ENCODE measurements around the gene GPR142. TPM values are rescaled to one million over a fixed set of nuclear protein-coding genes. Genes with fewer than 3 reads are reported as not detected.

The GPR142 gene
- total RNA-seq, 4 donors from 2014 or later: 0.39 to 0.83 (median 0.40) TPM; not detected in 1

GRCh38 chr17:74410001-74410443 is 42.7 kb downstream of the GPR142 start:
- no peaks in the 10 kb centered on the region for H3K4me1 ChIP-seq
- DNase-seq (ENCODE audit: extremely low spot score): no peak
- WGBS: 100% methylated on average over 3 of the region's 4 CpGs

DNA sequence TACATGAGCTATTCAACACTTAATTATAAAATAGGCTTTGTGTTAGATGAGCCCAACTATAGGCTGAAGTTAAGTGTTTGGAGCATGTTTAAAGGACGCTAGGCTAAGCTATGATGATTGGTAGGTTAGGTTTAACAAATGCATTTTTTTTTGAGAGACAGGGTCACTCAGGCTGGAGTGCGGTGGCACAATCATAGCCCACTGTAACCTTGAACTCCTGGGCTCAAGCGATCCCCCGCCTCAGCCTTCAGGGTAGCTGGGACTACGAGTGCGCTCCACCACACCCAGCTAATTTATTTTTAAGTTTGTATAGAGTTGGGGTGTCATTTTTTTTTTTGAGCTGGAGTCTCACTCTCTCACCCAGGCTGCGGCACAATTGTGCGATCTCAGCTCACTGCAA is 45.3 kb downstream of the GPR142 start:
- TF ChIP-seq, protein P1, sequence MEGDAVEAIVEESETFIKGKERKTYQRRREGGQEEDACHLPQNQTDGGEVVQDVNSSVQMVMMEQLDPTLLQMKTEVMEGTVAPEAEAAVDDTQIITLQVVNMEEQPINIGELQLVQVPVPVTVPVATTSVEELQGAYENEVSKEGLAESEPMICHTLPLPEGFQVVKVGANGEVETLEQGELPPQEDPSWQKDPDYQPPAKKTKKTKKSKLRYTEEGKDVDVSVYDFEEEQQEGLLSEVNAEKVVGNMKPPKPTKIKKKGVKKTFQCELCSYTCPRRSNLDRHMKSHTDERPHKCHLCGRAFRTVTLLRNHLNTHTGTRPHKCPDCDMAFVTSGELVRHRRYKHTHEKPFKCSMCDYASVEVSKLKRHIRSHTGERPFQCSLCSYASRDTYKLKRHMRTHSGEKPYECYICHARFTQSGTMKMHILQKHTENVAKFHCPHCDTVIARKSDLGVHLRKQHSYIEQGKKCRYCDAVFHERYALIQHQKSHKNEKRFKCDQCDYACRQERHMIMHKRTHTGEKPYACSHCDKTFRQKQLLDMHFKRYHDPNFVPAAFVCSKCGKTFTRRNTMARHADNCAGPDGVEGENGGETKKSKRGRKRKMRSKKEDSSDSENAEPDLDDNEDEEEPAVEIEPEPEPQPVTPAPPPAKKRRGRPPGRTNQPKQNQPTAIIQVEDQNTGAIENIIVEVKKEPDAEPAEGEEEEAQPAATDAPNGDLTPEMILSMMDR (IDR thresholded peaks at IDR 0.05): no peak
- TF ChIP-seq POLR2AphosphoS5 (IDR thresholded peaks at IDR 0.05) (no peak), EP300 (IDR thresholded peaks at IDR 0.05) (no peak), POLR2A (IDR thresholded peaks at IDR 0.05; ENCODE audit: low read depth) (no peak)
- WGBS: 93% methylated on average over 8 of the region's 8 CpGs

More at GRCh38 chr17:74410001-74410443, 42.7 kb downstream of the GPR142 start:
- H3K9me3 ChIP-seq: no peaks in the 10 kb centered on the region
- H3K4me3 ChIP-seq: no peak overlapping the region
- H3K36me3 ChIP-seq: no peaks in the 10 kb centered on the region
- H3K27ac ChIP-seq (replicated peaks in 1 of 4): no peak overlapping the region
- no peak for TF ChIP-seq POLR2AphosphoS5 (IDR thresholded peaks at IDR 0.05)
- TF ChIP-seq, protein P1 (IDR thresholded peaks at IDR 0.05): no peak
- TF ChIP-seq EP300 (IDR thresholded peaks at IDR 0.05): no peak
- no peak for TF ChIP-seq POLR2A (IDR thresholded peaks at IDR 0.05; ENCODE audit: low read depth)
- peaks cover 0 to 9% (median 0%) of the 10 kb centered on the region in 4 donors for H3K27me3 ChIP-seq
- intact Hi-C loops (cut with DNase I): no loop called here

DNA sequence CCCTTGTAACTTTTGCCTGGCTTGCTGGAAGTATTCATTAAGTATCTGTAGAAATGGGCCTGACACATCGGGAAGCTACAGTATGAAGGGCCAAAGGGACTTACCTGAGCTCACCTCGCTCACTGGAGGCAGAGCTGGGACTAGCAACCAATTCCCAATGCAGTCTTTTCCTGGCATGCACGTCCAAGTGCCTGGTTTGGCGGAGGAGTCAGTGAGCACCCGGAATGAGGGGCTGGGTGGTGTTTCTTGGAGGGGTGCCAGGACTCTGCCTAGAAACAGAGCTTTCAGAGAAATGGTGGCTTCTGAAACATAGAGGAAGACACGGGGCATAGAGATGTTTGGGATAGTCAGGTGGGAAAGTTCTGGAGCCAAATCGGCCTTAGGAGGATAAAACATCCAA is 46.2 kb downstream of the GPR142 start:
- DNase-seq (ENCODE audit: extremely low spot score): no peak
- 85% methylated on average over 7 of the region's 7 CpGs for WGBS
- Histone ChIP-seq H3K9me3 (no peaks in the 10 kb centered on the region), H3K36me3 (no peaks in the 10 kb centered on the region), H3K4me3 (no peak overlapping the region), H3K27me3 (no peaks in the 10 kb centered on the region), H3K27ac (replicated peaks in 1 of 4) (no peak overlapping the region), H3K4me1 (no peaks in the 10 kb centered on the region)
- intact Hi-C loops (cut with DNase I): no loop called here
- no peak for TF ChIP-seq EP300 (IDR thresholded peaks at IDR 0.05)
- TF ChIP-seq, protein P1 (IDR thresholded peaks at IDR 0.05): no peak
- TF ChIP-seq POLR2A (IDR thresholded peaks at IDR 0.05; ENCODE audit: low read depth): no peak
- TF ChIP-seq POLR2AphosphoS5 (IDR thresholded peaks at IDR 0.05): no peak

More for the DNA sequence above, 45.3 kb downstream of the GPR142 start:
- Histone ChIP-seq H3K27me3 (no peaks in the 10 kb centered on the region), H3K9me3 (no peaks in the 10 kb centered on the region), H3K27ac (replicated peaks in 1 of 4) (no peak overlapping the region), H3K4me3 (no peak overlapping the region), H3K36me3 (no peaks in the 10 kb centered on the region), H3K4me1 (no peaks in the 10 kb centered on the region)
- no peak for DNase-seq (ENCODE audit: extremely low spot score)
- intact Hi-C loops (cut with DNase I): no loop called here

DNA sequence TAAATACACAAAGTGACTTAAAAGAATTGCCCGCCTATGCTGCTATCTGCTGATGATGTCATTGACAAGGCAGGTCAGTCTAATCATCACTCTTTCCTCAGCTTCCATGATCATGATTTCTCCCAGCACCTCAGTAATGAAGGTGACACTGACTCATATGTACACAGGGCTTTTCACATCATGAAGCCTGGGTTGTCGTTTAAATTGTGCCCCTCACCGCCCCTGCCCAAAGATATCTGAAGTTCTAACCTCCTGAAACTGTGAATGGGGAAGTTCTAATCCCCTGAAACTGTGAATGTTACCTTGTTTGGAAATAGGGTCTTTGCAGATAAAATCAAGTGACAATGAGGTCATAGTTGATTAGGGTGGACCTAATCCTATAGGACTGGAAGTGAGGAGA is 47.2 kb downstream of the GPR142 start:
- DNase-seq (ENCODE audit: extremely low spot score): no peak
- Histone ChIP-seq H3K27ac (replicated peaks in 1 of 4) (no peak overlapping the region), H3K9me3 (no peaks in the 10 kb centered on the region), H3K4me3 (no peak overlapping the region), H3K4me1 (no peaks in the 10 kb centered on the region), H3K36me3 (no peaks in the 10 kb centered on the region), H3K27me3 (no peaks in the 10 kb centered on the region)
- TF ChIP-seq, protein P1 (IDR thresholded peaks at IDR 0.05): no peak
- TF ChIP-seq POLR2A (IDR thresholded peaks at IDR 0.05; ENCODE audit: low read depth) (no peak), POLR2AphosphoS5 (IDR thresholded peaks at IDR 0.05) (no peak), EP300 (IDR thresholded peaks at IDR 0.05) (no peak)
- 91% methylated on average over 3 of the region's 3 CpGs for WGBS
- intact Hi-C loops (cut with DNase I): no loop called here

All from esophagus muscularis mucosa (tissue), 4 donors.